HG03025 (cell line): ENCODE data around the gene CMTM1.

Experiments used
- ATAC-seq: cut with Tn5 transposase; IDR thresholded peaks from one replicate; pipeline ENCODE4 v1.9.1; 2021; ENCODE audit warnings: mild to moderate bottlenecking, moderate library complexity; ENCODE audit not compliant: unreplicated experiment, low FRiP score

Gene CMTM1

DNA sequence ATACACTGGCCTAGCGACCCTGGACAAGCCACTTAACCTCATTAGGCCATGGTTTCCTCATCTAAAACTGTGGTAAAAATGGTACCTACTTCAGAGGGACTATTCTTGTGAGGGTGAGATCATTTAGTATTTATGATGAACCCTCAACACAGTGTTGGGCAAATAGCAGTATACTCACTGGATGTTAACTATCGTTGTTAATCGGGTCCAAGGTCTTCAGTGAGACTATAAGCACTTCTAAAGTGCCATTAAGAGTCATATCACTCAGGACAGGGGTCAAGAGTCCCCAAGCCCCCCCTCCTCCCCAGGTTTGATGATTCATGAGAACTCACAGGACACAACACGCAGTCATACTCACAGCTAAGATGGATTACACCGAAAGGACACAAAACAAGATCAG is 27.3 kb upstream of the CMTM1 start:
- ATAC-seq = no peak

DNA sequence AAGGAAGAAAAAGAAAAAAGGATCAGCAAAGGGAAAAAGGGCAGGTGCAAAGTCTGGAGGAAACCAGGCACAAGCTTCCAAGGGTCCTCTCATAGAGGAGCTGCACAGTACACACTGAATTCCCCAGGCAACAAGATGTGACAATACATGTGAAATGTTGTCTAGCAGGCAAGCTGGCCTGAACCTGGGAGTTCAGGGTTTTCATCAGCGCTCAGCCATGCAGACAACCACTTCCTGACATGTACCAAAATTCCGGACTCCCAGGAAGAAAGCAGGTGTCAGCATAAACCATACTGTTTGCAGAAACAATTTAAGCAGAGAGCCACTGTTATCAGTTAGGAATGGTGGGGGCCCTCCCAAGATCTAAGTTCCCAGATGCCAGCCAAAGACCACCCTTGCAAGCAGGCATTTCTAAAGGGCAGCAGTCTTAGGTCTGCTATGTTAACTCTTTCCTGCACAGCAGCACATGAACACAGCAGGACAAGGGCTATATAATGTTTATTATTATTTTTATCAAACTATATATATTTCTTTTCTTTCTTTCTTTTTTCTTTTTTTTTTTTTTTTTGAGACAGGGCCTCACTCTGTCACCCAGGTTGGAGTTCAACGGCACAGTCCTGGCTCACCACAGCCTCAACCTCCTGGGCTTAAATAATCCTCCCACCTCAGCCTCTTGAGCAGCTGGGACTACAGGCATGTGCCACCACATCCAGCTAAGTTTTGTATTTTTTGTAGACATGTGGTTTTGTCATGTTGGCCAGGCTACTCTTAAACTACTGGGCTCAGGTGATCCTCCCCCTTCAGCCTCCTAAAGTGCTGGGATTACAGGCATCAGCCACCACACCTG is 26.4 kb upstream of the CMTM1 start:
- ATAC-seq = no peak

DNA sequence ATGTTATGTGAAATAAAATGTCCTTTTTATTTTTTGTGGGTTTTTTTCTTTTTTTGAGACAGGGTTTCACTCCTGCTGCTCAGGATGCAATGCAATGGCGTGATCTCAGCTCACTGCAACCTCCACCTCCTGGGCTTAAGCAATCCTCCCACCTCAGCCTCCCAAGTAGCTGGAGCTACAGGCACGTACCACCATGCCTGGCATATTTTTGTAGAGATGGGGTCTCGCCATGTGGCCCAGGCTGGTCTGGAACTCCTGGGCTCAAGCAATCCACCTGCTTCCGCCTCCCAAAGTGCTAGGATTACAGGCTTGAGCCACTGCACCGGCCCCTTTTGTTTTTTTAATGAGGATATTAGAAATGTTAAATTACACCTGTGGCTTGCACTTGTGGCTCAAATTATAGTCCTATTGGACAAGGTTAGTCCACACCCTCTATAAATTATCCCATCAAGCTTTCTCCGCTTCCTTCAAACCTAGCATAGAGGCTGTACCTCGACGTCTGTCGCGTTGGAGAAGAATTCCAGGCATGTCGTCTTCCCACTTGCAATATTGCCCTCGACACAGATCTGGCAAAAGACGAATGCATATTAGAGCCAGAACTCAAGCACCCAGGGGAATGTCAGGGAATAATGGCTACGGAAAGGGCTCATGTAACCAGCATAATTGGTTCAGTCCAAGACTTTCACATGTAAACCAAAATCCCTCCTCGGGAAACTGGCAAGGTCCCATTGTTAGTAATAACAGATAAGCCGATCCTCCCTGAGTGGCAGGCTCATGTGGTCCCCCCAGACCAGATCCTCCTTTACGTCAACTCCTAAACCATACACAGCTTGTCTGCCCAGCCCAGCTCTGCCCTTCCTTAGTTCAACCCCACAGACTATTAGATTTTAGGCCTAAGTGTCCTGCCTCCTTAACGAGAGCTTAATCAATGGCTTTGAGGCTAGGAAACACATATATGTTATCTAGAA is 24.6 kb upstream of the CMTM1 start:
- no peak for ATAC-seq

DNA sequence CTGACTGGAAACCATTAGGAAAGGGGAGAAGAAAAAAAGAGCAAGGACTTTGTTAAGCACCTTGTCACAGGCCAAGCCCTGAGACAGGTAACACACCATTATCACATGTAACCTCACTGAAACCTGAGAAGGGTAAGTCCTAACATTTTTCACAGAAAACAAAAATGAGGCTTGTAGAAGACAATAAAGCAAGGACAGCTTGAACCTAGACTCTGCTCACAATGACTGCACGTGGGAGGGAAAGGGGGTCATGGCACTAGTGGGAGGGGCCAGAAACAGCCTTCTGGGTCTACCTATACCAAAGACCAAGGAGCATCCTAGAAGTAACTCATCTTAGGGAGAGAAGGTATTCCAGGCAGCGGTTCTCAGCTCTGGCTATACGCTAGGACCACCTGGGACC is 23.8 kb upstream of the CMTM1 start:
- ATAC-seq = no peak

GRCh38 chr16:66543541-66543940 is 22.7 kb upstream of the CMTM1 start:
- no peak for ATAC-seq

DNA sequence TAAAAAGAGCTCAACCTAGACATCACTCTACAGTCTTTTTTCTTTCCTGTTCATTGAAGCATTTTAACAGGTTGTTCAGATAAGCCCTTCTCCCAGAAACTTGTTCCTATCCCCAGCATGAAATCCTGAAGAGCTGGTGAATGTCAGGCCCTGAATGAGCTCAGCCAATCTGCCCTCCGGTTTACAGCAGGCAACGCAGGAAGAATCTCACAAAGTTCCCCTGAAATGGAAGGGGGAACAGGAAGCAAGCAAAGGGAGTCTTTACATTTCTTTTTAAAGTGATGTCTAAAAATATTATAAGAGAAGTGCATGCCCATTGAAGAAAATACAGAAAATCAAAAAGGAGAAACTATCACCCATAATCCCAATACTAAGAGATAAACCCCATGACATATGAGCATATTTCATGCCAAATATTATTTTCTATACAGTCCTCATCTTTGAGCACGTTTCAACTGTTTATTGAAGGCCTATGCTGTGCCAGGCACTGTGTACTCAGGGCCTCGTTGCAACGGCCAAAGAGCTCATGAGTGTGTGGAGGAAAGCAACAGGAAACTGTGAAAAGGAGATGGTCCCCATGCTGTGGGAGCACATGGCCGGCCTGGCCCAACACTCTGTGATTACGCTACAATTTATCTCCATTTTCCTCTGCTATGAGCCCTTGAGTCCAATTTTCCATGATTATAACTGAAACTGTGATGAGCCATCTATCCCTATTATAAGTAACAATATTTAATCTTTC is 22.1 kb upstream of the CMTM1 start:
- no peak for ATAC-seq

- ATAC-seq = no peak
Observed at GRCh38 chr16:66547101-66547989, 18.9 kb upstream of the CMTM1 start.

- ATAC-seq = no peak
Observed at GRCh38 chr16:66548068-66548467, 18.2 kb upstream of the CMTM1 start.

GRCh38 chr16:66548868-66549267 is 17.4 kb upstream of the CMTM1 start:
- ATAC-seq = no peak

DNA sequence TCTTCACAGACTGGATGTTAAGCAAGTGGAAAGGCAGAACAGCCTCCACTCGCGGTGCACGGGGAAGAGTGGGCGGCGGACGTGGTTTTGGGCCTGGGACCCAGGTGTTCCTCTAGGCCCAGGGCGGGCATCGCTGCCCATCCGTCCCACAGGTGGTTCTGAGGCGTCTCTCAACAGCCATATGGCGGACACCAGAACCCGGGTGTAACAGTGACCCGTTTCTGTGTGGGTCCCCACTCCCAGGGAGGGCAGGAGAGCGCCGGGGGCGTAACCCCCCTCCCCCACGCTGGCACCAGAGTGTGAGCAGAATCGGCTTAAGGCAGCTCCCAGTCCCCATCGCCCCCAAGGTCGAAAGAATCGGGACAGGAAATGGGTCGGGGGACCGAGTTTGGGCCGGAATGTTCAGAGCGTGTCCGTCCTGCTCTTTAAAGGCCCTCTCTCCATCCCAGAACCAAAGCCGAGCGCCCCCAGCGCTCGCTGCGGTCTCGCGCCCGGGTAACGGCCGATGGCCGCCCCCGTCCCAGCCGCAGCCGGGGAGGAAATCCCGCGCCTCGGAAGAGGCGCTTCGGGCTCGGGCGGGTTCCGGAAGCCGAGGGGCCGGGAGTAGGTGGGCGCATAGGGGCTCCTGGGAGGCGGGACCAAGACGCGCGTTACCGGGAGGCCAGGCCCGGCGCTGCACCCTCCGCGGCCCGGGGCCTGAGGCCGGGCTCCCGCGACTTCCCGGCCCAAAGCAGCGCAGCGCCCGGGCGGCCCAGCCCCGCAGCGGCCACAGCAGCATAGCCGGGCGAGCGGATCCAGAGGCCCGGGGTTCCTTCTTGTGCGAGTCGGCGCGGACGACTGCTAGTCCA is 16.7 kb upstream of the CMTM1 start, which contains the start of gene TK2:
Gene TK2, minus strand, starts transcription at position 839 of the 848 bp plus-strand sequence. Its CDS starts 61 bp downstream, at position 778.
- peak; percentile 29 for ATAC-seq

GRCh38 chr16:66551348-66551759 is 14.9 kb upstream of the CMTM1 start:
- ATAC-seq = no peak

GRCh38 chr16:66551788-66552285 is 14.4 kb upstream of the CMTM1 start:
- no peak for ATAC-seq

DNA sequence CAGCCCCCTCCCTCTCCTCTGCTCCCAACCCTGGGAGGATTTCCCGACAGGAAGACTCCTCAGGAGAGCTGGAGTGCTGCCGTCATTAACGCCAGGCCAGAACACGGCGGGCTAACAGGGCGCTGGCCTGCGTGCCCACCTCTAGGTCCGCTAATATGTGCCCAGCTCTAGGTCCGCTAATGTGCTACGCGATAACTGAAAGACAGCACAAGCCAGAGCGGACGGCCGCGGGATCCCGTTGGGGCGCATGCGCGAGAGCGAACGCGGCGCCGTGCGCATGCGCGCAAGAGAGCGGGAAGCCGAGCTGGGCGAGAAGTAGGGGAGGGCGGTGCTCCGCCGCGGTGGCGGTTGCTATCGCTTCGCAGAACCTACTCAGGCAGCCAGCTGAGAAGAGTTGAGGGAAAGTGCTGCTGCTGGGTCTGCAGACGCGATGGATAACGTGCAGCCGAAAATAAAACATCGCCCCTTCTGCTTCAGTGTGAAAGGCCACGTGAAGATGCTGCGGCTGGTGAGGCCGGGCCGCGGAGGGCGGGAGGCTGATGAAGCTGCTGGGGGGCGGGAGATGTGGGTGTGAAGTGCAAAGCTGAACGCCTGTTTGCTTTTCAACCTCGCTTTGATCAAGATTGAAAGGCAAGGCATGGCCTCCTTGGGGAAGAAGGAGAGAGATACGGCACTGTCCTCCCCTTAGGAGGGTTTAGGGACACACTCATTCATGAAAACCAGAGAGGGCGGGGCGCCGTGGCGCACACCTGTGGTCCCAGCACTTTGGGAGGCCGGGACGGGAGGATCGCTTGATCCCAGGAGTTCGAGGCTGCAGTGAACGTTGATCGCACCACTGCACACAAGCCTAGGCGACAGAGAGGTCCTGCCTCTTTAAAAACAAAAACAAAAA is 13.7 kb upstream of the CMTM1 start, which contains the start of gene CKLF:
Gene CKLF, plus strand, starts transcription at position 291 of the 892 bp plus-strand sequence. Its CDS starts 140 bp downstream, at position 431.
- ATAC-seq = peak; percentile 63

DNA sequence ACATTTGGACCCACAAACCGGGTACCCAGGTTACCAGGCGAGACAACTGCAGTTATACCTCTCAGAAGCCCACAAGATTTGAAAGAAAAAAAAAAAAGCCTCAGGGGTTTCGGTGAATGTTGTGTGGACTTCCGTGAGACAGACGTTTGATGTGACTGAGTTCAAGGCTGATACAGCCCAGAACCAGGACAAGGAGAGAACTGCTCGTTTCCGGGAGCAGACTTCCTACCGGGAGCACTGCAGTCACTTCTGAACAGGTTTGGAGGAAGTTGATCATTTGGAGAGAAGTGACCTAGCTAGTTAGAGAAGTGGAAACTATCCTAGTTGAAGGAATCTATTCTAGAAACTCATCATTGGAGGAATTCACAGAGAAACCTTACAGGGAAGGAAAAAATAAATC is 13.0 kb upstream of the CMTM1 start:
- no peak for ATAC-seq

- ATAC-seq = no peak
Observed at GRCh38 chr16:66554021-66554420, 12.2 kb upstream of the CMTM1 start.

DNA sequence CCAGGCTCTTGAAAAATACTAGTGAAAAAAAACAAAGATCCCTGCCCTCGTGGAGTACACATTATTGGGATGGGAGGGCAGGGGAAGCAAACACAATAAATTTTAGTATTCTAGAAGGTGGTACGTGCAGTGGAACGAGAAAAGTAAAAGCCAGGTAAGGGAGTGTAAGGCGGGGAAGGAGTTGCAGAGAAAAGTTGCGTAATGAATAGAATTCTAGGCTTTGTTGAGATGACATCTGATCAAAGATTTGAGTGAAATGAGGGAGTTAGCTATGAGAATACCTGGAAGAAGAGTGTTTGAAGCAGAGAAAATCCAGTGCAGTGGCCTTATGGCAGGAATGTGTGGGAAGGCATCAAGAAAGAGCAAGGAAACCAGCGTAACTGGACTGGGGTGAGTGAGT is 11.7 kb upstream of the CMTM1 start:
- no peak for ATAC-seq

DNA sequence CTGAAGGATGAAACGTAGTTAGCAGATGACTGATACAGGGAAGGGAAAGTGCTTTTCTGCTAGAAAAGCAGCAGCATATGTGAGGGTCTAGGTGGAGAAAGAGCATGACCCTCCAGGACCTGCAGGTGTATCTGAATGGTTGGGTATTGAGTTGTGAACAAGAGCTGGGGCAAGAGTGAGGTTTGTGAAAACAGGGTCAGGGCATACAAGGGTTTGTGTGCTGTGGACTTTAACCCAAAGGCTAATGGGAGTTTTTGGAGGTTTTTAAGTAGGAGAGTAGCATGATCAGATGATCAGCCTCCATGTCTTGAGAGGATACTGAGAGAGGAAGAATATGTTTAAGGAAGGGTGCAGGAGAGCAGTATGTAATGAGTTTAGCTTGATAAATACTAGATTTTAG is 6.1 kb upstream of the CMTM1 start:
- ATAC-seq = no peak
